H1 (cell line): ENCODE data around the gene ANKS1A. TPM values are rescaled to one million over a fixed set of nuclear protein-coding genes. Genes with fewer than 3 reads are reported as not detected.

ENCODE experiments used
- ASH2L ChIP-seq: fragments of 200-600, 300-600 bp; sonication (generic); IDR thresholded peaks from one replicate; pipeline ENCODE4 v1.7.1; 2017; ENCODE audit warnings: low read length
- BCL11A ChIP-seq, 2 experiments: IDR thresholded peaks; one replicate each; pipeline ENCODE4 v1.6.1; 2011; ENCODE audit warnings: low read depth in 2 of 2, low read length in 2 of 2, mild to moderate bottlenecking in 2 of 2
- POLR2A ChIP-seq, 2 experiments: IDR thresholded peaks; 1 replicate in 1 of 2; 2 replicates in 1 of 2; pipeline ENCODE4 v1.6.1; 2011; ENCODE audit warnings: low read depth in 2 of 2, low read length in 2 of 2, mild to moderate bottlenecking in 2 of 2; ENCODE audit errors: control extremely low read depth in 1 of 2
- RAD21 ChIP-seq, 2 experiments: IDR thresholded peaks in 1 of 2; conservative IDR thresholded peaks in 1 of 2; 2 replicates each; pipeline ENCODE4 v1.6.1; 2011; ENCODE audit warnings: low read depth in 2 of 2, low read length in 2 of 2, improper control_type of control experiment in 1 of 2, inconsistent platforms in 1 of 2, mild to moderate bottlenecking in 1 of 2, moderate library complexity in 1 of 2
- SIN3A ChIP-seq, 2 experiments: IDR thresholded peaks in 1 of 2; conservative IDR thresholded peaks in 1 of 2; 2 replicates each; pipeline ENCODE4 v1.6.1; 2011 to 2012; ENCODE audit warnings: low read length in 2 of 2, improper control_type of control experiment in 1 of 2, low read depth in 1 of 2, mild to moderate bottlenecking in 1 of 2
- polyA plus RNA-seq, 7 experiments: library from polyadenylated mRNA; depleted of rRNA in 3 of 7; stranded (reverse) in 5 of 7; unstranded in 2 of 7; fragments of >200 nt in 5 of 7; fragments of 200-250 nt in 2 of 7; gene quantifications; 1 replicate in 5 of 7; 2 replicates in 1 of 7; 4 replicates in 1 of 7; pipeline versions ENCODE4 v1.2.1 to v1.2.3, GENCODE V29; 2011 to 2013; ENCODE audit warnings: missing spikeins in 2 of 7, mixed read lengths in 2 of 7
- total RNA-seq: library from RNA; stranded (reverse); fragmentation: NEBNext Ultra II Directional; extraction: Animal tissue kit (Norgen Biotek cat#: 25700); gene quantifications from 2 replicates; pipeline ENCODE4 v1.2.1, GENCODE V29; 2021

The ANKS1A gene
- total and polyA plus RNA-seq, 2 of the 8 experiments (the other 6 are each of a cell fraction or from before 2014, with no cell fraction given) = 9.8 to 30.9 TPM

GRCh38 chr6:35015996-35016395 lies 126.9 kb downstream of the ANKS1A start (continued):
- TF ChIP-seq SIN3A (conservative IDR thresholded peaks at IDR 0.05 in 1 of 2, IDR thresholded peaks at IDR 0.05 in 1 of 2; ENCODE audit: low read depth in 1 of 2, low read length in 2 of 2) (no peak), ASH2L (no peak), BCL11A (IDR thresholded peaks at IDR 0.05; ENCODE audit: low read depth in 2 of 2, low read length in 2 of 2) (no peak), RAD21 (IDR thresholded peaks at IDR 0.05 in 1 of 2, conservative IDR thresholded peaks at IDR 0.05 in 1 of 2; ENCODE audit: low read depth in 2 of 2, low read length in 2 of 2) (no peak), POLR2A (IDR thresholded peaks at IDR 0.05; ENCODE audit: control extremely low read depth in 1 of 2, low read depth in 2 of 2, low read length in 2 of 2) (no peak)
